Spinal cord (tissue), 10 donors: ENCODE measurements around the gene PPP2R3B. TPM values are rescaled to one million over a fixed set of nuclear protein-coding genes. Genes with fewer than 3 reads are reported as not detected.

Source experiments
- DNase-seq, 6 donors: peaks; one replicate each; pipeline versions ENCODE4 v3.0.0 to v3.0.0-alpha.2; 2013 to 2015; ENCODE audit warnings: low spot score in 6 of 6, low read depth in 4 of 6
- H3K27ac ChIP-seq: one replicate; pipeline ENCODE4 v1.5.1; 2013; ENCODE audit warnings: low read depth, low read length, control low read depth
- H3K27me3 ChIP-seq: one replicate; pipeline ENCODE4 v1.6.1; 2013; ENCODE audit warnings: low read length; ENCODE audit not compliant: control insufficient read depth, insufficient read depth
- H3K36me3 ChIP-seq: one replicate; pipeline ENCODE4 v1.6.1; 2013; ENCODE audit warnings: low read length; ENCODE audit not compliant: control insufficient read depth, insufficient read depth
- H3K4me1 ChIP-seq: one replicate; pipeline ENCODE4 v1.6.1; 2013; ENCODE audit warnings: low read length; ENCODE audit not compliant: control insufficient read depth, insufficient read depth
- H3K4me3 ChIP-seq: one replicate; pipeline ENCODE4 v1.5.1; 2013; ENCODE audit warnings: low read depth, low read length, control low read depth
- H3K9me3 ChIP-seq: one replicate; pipeline ENCODE4 v1.6.1; 2013; ENCODE audit warnings: low read length; ENCODE audit not compliant: control insufficient read depth, insufficient read depth
- WGBS: methylation state at CpG from one replicate; pipeline ENCODE4 v1.1.5; 2013; ENCODE audit warnings: missing lambda C conversion rate; ENCODE audit not compliant: insufficient coverage; 5-methylcytosine and 5-hydroxymethylcytosine counted together
- polyA plus RNA-seq, 2 donors: library from polyadenylated mRNA; unstranded; fragments of 120-200 nt; gene quantifications; one replicate each; pipeline ENCODE4 v1.2.1, GENCODE V29; 2013; ENCODE audit not compliant: insufficient read length in 2 of 2
- total RNA-seq, 2 donors: library from RNA; depleted of rRNA in 1 of 2; stranded (reverse); fragments of 120-200 nt in 1 of 2; fragments of >200 nt in 1 of 2; gene quantifications; one replicate each; pipeline versions ENCODE4 v1.2.3 to v1.2.4, GENCODE V29; 2013 to 2014
- donor health status: healthy.

The PPP2R3B gene
- total and polyA plus RNA-seq, 4 donors = 30.8 to 134 (median 75.3) TPM

GRCh38 chrX:350534-351323 is 36.0 kb downstream of the PPP2R3B start:
- DNase-seq = no peak
- Histone ChIP-seq H3K36me3 (peaks cover 62% of the 10 kb centered on the region), H3K27ac (no peak overlapping the region), H3K4me1 (peaks cover 26% of the 10 kb centered on the region), H3K27me3 (no peaks in the 10 kb centered on the region), H3K9me3 (no peaks in the 10 kb centered on the region), H3K4me3 (no peak overlapping the region)
- WGBS = 93% methylated on average over 61 of the region's 61 CpGs

DNA sequence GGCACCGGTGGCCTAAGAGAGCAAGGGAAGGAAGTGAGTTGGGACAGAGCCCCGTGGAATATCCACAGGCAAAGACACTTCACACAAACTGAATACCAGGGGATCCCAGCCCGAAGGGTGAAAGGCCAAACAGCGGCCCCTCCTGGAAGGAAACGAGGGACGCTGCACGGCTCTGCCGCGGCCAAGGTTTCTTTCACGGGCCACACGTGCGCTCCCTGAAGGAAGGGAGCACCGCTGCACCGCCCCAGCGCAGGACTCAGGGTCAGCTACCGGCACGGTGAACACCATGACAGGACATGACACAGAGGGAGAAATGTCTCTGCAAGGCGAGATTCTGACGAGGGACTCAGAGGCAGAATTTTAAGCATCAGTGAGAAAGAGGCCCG is 36.6 kb downstream of the PPP2R3B start:
- peaks cover 26% of the 10 kb centered on the region for H3K4me1 ChIP-seq
- peaks cover 63% of the 10 kb centered on the region for H3K36me3 ChIP-seq
- no peaks in the 10 kb centered on the region for H3K27me3 ChIP-seq
- H3K9me3 ChIP-seq = no peaks in the 10 kb centered on the region
- no peak for DNase-seq
- no peak overlapping the region for H3K4me3 ChIP-seq
- WGBS = 92% methylated on average over 18 of the region's 20 CpGs
- H3K27ac ChIP-seq = no peak overlapping the region

GRCh38 chrX:349702-350101 is 37.0 kb downstream of the PPP2R3B start:
- Histone ChIP-seq H3K9me3 (no peaks in the 10 kb centered on the region), H3K27ac (no peak overlapping the region), H3K4me1 (peaks cover 26% of the 10 kb centered on the region), H3K27me3 (no peaks in the 10 kb centered on the region), H3K36me3 (peaks cover 65% of the 10 kb centered on the region), H3K4me3 (no peak overlapping the region)
- WGBS = 69% methylated on average over 6 of the region's 10 CpGs
- no peak for DNase-seq

GRCh38 chrX:349196-349595 is 37.5 kb downstream of the PPP2R3B start:
- Histone ChIP-seq H3K4me3 (no peak overlapping the region), H3K9me3 (peaks cover 2% of the 10 kb centered on the region), H3K27ac (no peak overlapping the region), H3K36me3 (peaks cover 65% of the 10 kb centered on the region), H3K27me3 (no peaks in the 10 kb centered on the region), H3K4me1 (peaks cover 26% of the 10 kb centered on the region)
- peak in 4 of 6 donors; percentile 24 to 77 (median 56) for DNase-seq
- 63% methylated on average over 17 of the region's 18 CpGs for WGBS

DNA sequence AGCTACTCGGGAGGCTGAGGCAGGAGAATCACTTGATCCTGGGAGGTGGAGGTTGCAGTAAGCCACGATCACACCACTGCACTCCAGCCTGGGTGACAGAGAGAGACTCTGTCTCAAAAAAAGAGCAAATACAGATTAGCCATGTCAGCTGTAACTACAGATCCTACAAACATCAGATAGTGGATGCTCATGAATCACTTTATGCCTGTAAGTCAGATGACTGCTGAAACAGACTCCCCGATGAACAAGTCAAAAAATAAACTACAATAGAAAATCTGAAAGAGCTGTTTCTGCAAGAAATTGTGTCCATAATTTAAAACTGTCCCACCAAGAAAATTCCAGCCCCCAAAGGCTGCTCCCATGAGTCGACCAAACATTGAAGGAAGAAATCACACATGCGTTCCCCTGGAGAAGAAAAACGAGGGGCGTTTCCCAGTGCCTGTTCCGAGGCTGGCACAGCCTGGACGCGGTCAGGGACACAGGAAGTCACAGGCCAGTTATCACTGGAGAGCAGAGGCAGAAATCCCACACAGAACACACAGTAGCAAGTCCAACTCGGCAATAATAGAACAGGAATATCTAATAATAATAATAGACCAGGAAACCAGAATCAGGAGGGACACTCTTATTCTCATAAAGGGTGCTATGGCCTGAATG is 38.1 kb downstream of the PPP2R3B start:
- Histone ChIP-seq H3K27me3 (no peaks in the 10 kb centered on the region), H3K9me3 (peaks cover 2% of the 10 kb centered on the region), H3K27ac (no peak overlapping the region), H3K36me3 (peaks cover 64% of the 10 kb centered on the region), H3K4me1 (peaks cover 22% of the 10 kb centered on the region), H3K4me3 (no peak overlapping the region)
- no peak for DNase-seq
- 70% methylated on average over 7 of the region's 11 CpGs for WGBS

GRCh38 chrX:347351-348117 is 39.2 kb downstream of the PPP2R3B start:
- Histone ChIP-seq H3K4me3 (no peak overlapping the region), H3K36me3 (peaks cover 57% of the 10 kb centered on the region), H3K9me3 (peaks cover 2% of the 10 kb centered on the region), H3K27ac (no peak overlapping the region), H3K27me3 (no peaks in the 10 kb centered on the region), H3K4me1 (peaks cover 20% of the 10 kb centered on the region)
- WGBS = 97% methylated on average over 58 of the region's 59 CpGs
- no peak for DNase-seq

GRCh38 chrX:346034-346813 is 40.5 kb downstream of the PPP2R3B start:
- WGBS = 94% methylated on average over 63 of the region's 75 CpGs
- Histone ChIP-seq H3K27me3 (no peaks in the 10 kb centered on the region), H3K36me3 (peaks cover 61% of the 10 kb centered on the region), H3K4me3 (no peak overlapping the region), H3K27ac (no peak overlapping the region), H3K4me1 (peaks cover 18% of the 10 kb centered on the region), H3K9me3 (peaks cover 2% of the 10 kb centered on the region)
- DNase-seq = no peak

- Histone ChIP-seq H3K27ac (no peak overlapping the region), H3K4me1 (peaks cover 14% of the 10 kb centered on the region), H3K36me3 (peaks cover 61% of the 10 kb centered on the region), H3K9me3 (peaks cover 2% of the 10 kb centered on the region), H3K4me3 (no peak overlapping the region), H3K27me3 (no peaks in the 10 kb centered on the region)
- no peak for DNase-seq
- WGBS = 96% methylated on average over 52 of the region's 63 CpGs
Measured at GRCh38 chrX:345020-345925, 41.4 kb downstream of the PPP2R3B start.
